ENCODE measurements around the gene RPS6KB2.

DNA sequence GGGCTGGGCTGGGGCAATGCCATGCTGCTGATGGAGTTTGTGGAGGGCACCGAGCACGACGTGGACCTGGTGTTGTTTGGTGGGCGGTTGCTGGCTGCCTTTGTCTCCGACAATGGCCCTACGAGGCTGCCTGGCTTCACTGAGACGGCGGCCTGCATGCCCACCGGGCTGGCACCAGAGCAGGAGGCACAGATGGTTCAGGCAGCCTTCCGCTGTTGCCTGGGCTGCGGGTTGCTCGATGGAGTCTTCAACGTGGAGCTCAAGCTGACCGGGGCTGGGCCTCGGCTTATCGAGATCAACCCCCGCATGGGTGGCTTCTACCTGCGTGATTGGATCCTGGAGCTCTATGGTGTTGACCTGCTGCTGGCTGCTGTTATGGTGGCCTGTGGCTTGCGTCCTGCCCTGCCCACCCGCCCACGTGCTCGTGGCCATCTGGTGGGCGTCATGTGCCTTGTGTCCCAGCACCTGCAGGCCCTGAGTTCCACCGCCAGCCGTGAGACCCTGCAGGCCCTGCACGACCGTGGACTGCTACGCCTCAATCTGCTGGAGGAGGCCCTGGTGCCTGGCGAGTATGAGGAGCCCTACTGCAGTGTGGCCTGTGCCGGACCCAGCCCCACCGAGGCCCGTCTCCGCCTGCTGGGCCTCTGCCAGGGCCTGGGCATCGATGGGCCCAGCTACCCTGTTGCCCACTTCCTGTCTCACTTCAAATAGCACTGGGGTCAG is 4.2 kb upstream of the RPS6KB2 start:
- TF ChIP-seq CTCF (conservative IDR thresholded peaks at IDR 0.05) = no peak
- no peak for TF ChIP-seq EZH2 (IDR thresholded peaks at IDR 0.05; ENCODE audit: low read depth)

Data from PC-9 (cell line).